Glutamatergic neuron (in vitro differentiated cells): ENCODE measurements around the gene GABRQ. TPM values are rescaled to one million over a fixed set of nuclear protein-coding genes. Genes with fewer than 3 reads are reported as not detected.

Experiments
- DNase-seq: peaks from one replicate; pipeline ENCODE4 v3.0.0; 2022
- H3K27ac Mint-ChIP-seq: one replicate; pipeline ENCODE4 v1.8.0; 2020; ENCODE audit warnings: mild to moderate bottlenecking, mixed read lengths, inconsistent platforms; ENCODE audit not compliant: unreplicated experiment
- H3K27me3 Mint-ChIP-seq: one replicate; pipeline ENCODE4 v1.8.0; 2020; ENCODE audit warnings: mild to moderate bottlenecking, moderate library complexity, mixed read lengths, inconsistent platforms; ENCODE audit not compliant: unreplicated experiment
- H3K36me3 Mint-ChIP-seq: one replicate; pipeline ENCODE4 v1.8.0; 2020; ENCODE audit warnings: mild to moderate bottlenecking, mixed read lengths, inconsistent platforms; ENCODE audit not compliant: unreplicated experiment
- H3K4me1 Mint-ChIP-seq: one replicate; pipeline ENCODE4 v1.8.0; 2020; ENCODE audit warnings: mild to moderate bottlenecking, low read depth, mixed read lengths, inconsistent platforms; ENCODE audit not compliant: unreplicated experiment
- H3K4me3 Mint-ChIP-seq: one replicate; pipeline ENCODE4 v1.8.0; 2020; ENCODE audit warnings: mild to moderate bottlenecking, mixed read lengths, inconsistent platforms; ENCODE audit not compliant: unreplicated experiment
- H3K9me3 Mint-ChIP-seq: one replicate; pipeline ENCODE4 v1.8.0; 2020; ENCODE audit warnings: mild to moderate bottlenecking, moderate library complexity, mixed read lengths, inconsistent platforms; ENCODE audit not compliant: unreplicated experiment
- CTCF ChIP-seq: fragments of 200-600 bp; sonication (generic); IDR thresholded peaks from one replicate; pipeline ENCODE4 v1.5.0; 2021; ENCODE audit not compliant: partially characterized antibody, unreplicated experiment
- total RNA-seq: library from RNA; stranded (reverse); fragmentation: NEBNext Ultra II Directional; extraction: Animal tissue kit (Norgen Biotek cat#: 25700); gene quantifications from one replicate; pipeline ENCODE4 v1.2.1, GENCODE V29; 2021; ENCODE audit not compliant: unreplicated experiment

The GABRQ gene
- total RNA-seq, 1 donor from 2014 or later: 2.6 TPM

- no peak for TF ChIP-seq CTCF
- Mint-ChIP-seq H3K27me3 (peaks cover 1% of the 10 kb centered on the region), H3K9me3 (no peaks in the 10 kb centered on the region), H3K4me3 (no peak overlapping the region), H3K27ac (no peak overlapping the region), H3K36me3 (no peaks in the 10 kb centered on the region), H3K4me1 (peaks cover 10% of the 10 kb centered on the region)
- no peak for DNase-seq
These were observed 5.4 kb downstream of the GABRQ start for GRCh38 chrX:152642931-152643564.

- no peak for DNase-seq
- H3K4me3 Mint-ChIP-seq: no peak overlapping the region
- no peaks in the 10 kb centered on the region for H3K9me3 Mint-ChIP-seq
- no peaks in the 10 kb centered on the region for H3K36me3 Mint-ChIP-seq
- no peak for TF ChIP-seq CTCF
- H3K27me3 Mint-ChIP-seq: peaks cover 1% of the 10 kb centered on the region
- peaks cover 6% of the 10 kb centered on the region for H3K4me1 Mint-ChIP-seq
- no peak overlapping the region for H3K27ac Mint-ChIP-seq
These were observed 9.3 kb downstream of the GABRQ start for GRCh38 chrX:152646961-152647360.

GRCh38 chrX:152647978-152648377, 10.3 kb downstream of the GABRQ start:
- DNase-seq: no peak
- TF ChIP-seq CTCF: no peak
- no peaks in the 10 kb centered on the region for H3K9me3 Mint-ChIP-seq
- no peak overlapping the region for H3K27ac Mint-ChIP-seq
- H3K27me3 Mint-ChIP-seq: peaks cover 1% of the 10 kb centered on the region
- H3K4me1 Mint-ChIP-seq: peaks cover 6% of the 10 kb centered on the region
- H3K36me3 Mint-ChIP-seq: no peaks in the 10 kb centered on the region
- no peak overlapping the region for H3K4me3 Mint-ChIP-seq

GRCh38 chrX:152652060-152652459, 14.4 kb downstream of the GABRQ start:
- Mint-ChIP-seq H3K9me3 (no peaks in the 10 kb centered on the region), H3K36me3 (no peaks in the 10 kb centered on the region), H3K27ac (no peak overlapping the region), H3K4me1 (peaks cover 6% of the 10 kb centered on the region), H3K4me3 (no peak overlapping the region), H3K27me3 (peaks cover 1% of the 10 kb centered on the region)
- DNase-seq: no peak
- TF ChIP-seq CTCF: no peak

- no peak overlapping the region for H3K4me3 Mint-ChIP-seq
- no peak for DNase-seq
- H3K9me3 Mint-ChIP-seq: no peaks in the 10 kb centered on the region
- TF ChIP-seq CTCF: no peak
- H3K27ac Mint-ChIP-seq: no peak overlapping the region
- peaks cover 6% of the 10 kb centered on the region for H3K4me1 Mint-ChIP-seq
- H3K27me3 Mint-ChIP-seq: peaks cover 1% of the 10 kb centered on the region
- H3K36me3 Mint-ChIP-seq: no peaks in the 10 kb centered on the region
These were observed 14.8 kb downstream of the GABRQ start for GRCh38 chrX:152652467-152652866.
